ENCODE measurements around the gene ARID1B.

DNA sequence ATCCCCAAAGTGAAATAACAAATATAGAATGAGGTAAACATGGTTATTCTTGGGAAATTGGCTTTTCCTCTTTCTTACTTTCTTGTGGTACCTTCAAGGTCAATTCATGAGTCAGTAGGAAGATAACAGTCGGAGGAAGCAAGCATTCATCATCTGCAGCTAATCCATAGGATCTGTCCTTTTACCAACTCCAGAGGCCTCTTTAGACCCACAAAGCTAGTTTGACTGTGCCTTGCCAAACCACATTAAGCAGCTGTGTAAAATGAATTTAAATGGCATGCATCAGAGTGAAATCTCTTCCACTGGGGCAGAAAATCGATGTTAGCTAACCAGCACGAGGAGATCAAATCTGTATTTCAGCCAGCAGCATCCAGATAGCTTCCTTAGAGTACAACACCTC is 374.8 kb downstream of the ARID1B start:
- TF ChIP-seq, protein P1, sequence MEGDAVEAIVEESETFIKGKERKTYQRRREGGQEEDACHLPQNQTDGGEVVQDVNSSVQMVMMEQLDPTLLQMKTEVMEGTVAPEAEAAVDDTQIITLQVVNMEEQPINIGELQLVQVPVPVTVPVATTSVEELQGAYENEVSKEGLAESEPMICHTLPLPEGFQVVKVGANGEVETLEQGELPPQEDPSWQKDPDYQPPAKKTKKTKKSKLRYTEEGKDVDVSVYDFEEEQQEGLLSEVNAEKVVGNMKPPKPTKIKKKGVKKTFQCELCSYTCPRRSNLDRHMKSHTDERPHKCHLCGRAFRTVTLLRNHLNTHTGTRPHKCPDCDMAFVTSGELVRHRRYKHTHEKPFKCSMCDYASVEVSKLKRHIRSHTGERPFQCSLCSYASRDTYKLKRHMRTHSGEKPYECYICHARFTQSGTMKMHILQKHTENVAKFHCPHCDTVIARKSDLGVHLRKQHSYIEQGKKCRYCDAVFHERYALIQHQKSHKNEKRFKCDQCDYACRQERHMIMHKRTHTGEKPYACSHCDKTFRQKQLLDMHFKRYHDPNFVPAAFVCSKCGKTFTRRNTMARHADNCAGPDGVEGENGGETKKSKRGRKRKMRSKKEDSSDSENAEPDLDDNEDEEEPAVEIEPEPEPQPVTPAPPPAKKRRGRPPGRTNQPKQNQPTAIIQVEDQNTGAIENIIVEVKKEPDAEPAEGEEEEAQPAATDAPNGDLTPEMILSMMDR (IDR thresholded peaks at IDR 0.05): no peak
- TF ChIP-seq POLR2A (IDR thresholded peaks at IDR 0.05): no peak
